K562 (cell line): ENCODE measurements around the gene KIFAP3. TPM values are rescaled to one million over a fixed set of nuclear protein-coding genes. Genes with fewer than 3 reads are reported as not detected.
A peak's percentile ranks its signal among the peaks of the same experiment; 100 is the strongest.

ENCODE experiments used
- HMG20A ChIP-seq: fragments of 450-650 bp; formaldehyde crosslinking; conservative IDR thresholded peaks from 2 replicates; pipeline ENCODE4 v1.4.0; 2020; ENCODE audit warnings: mild to moderate bottlenecking, mixed read lengths
- HMGN3 ChIP-seq: IDR thresholded peaks from 2 replicates; pipeline ENCODE4 v1.6.1; 2011; ENCODE audit warnings: borderline replicate concordance, low read depth, mild to moderate bottlenecking, mixed read lengths, low read length; ENCODE audit not compliant: insufficient read length; ENCODE audit errors: extremely low read depth
- IRF2 ChIP-seq: sonication (generic); formaldehyde crosslinking; IDR thresholded peaks from 2 replicates; pipeline ENCODE4 v1.8.1; 2022; ENCODE audit warnings: mild to moderate bottlenecking, missing genetic modification reagents
- JUND ChIP-seq, 2 experiments: IDR thresholded peaks; 2 replicates in 1 of 2; 3 replicates in 1 of 2; pipeline ENCODE4 v1.6.1; 2011; ENCODE audit warnings: borderline replicate concordance in 2 of 2, low read depth in 2 of 2, low read length in 2 of 2, improper control_type of control experiment in 1 of 2, missing biosample characterization in 1 of 2, missing genetic modification characterization in 1 of 2, missing genetic modification reagents in 1 of 2
- MLLT1 ChIP-seq, 2 experiments: fragments of 450-650 bp; IDR thresholded peaks; 2 replicates each; pipeline ENCODE4 v1.6.1; 2016
- NRF1 ChIP-seq, 2 experiments: fragments of 450-650 bp; IDR thresholded peaks in 1 of 2; conservative IDR thresholded peaks in 1 of 2; 2 replicates each; pipeline ENCODE4 v1.6.1; 2014; ENCODE audit warnings: mild to moderate bottlenecking in 2 of 2
- RBBP5 ChIP-seq: fragments of 200-600 bp; sonication (generic); IDR thresholded peaks from 2 replicates; pipeline ENCODE4 v1.6.1; 2012; ENCODE audit warnings: borderline replicate concordance, mild to moderate bottlenecking, low read length, control low read depth, inconsistent platforms; ENCODE audit not compliant: insufficient read depth, poor library complexity, severe bottlenecking
- TAF1 ChIP-seq: IDR thresholded peaks from 2 replicates; pipeline ENCODE4 v1.6.1; 2011; ENCODE audit warnings: mild to moderate bottlenecking, low read length, moderate library complexity; ENCODE audit not compliant: insufficient read depth, control insufficient read depth, severe bottlenecking; ENCODE audit errors: extremely low read depth
- TAF15 ChIP-seq: fragments of 200-400 bp; formaldehyde crosslinking; IDR thresholded peaks from 2 replicates; pipeline ENCODE4 v1.6.1; 2017; ENCODE audit warnings: mild to moderate bottlenecking, low read depth, low read length, moderate library complexity
- TCF3 ChIP-seq: sonication (generic); formaldehyde crosslinking; IDR thresholded peaks from 2 replicates; pipeline ENCODE4 v1.4.0; 2020; ENCODE audit warnings: mild to moderate bottlenecking, missing genetic modification reagents
- USF1 ChIP-seq: sonication (generic); formaldehyde crosslinking; IDR thresholded peaks from 2 replicates; pipeline ENCODE4 v1.9.0; 2022; ENCODE audit warnings: mild to moderate bottlenecking, missing genetic modification reagents
- YBX1 ChIP-seq: fragments of 450-650 bp; IDR thresholded peaks from 2 replicates; pipeline ENCODE4 v1.7.1; 2016; ENCODE audit warnings: mild to moderate bottlenecking
- ZBTB34 ChIP-seq: fragments of 250-450 bp; sonication (Bioruptor Pico); IDR thresholded peaks from 2 replicates; pipeline ENCODE4 v1.8.0; 2021; ENCODE audit warnings: mild to moderate bottlenecking, moderate library complexity
- ZHX1 ChIP-seq: fragments of 150-350 bp; conservative IDR thresholded peaks from 2 replicates; pipeline ENCODE4 v1.6.1; 2014; ENCODE audit warnings: low read length
- ZNF23 ChIP-seq: fragments of 250-450 bp; sonication (Bioruptor Pico); IDR thresholded peaks from 2 replicates; pipeline ENCODE4 v1.4.0; 2020; ENCODE audit warnings: mild to moderate bottlenecking
- ZNF561 ChIP-seq: fragments of 450-650 bp; formaldehyde crosslinking; conservative IDR thresholded peaks from 2 replicates; pipeline ENCODE4 v1.4.0; 2020; ENCODE audit warnings: mild to moderate bottlenecking, moderate library complexity
- polyA plus RNA-seq, 8 experiments: library from polyadenylated mRNA; depleted of rRNA in 4 of 8; stranded (reverse) in 5 of 8; unstranded in 3 of 8; fragments of >200 nt; fragmentation: Nextera tagmentation in 2 of 8; fragmentation: Illumina TruSeq in 1 of 8; extraction: Ambion mirVana in 2 of 8; extraction: Trizol in 1 of 8; gene quantifications; 2 replicates each; pipeline versions ENCODE4 v1.2.1 to v1.2.3, GENCODE V29; 2011 to 2014; ENCODE audit warnings: inconsistent platforms in 1 of 8, missing spikeins in 1 of 8
- total RNA-seq, 7 experiments: library from RNA; depleted of rRNA in 6 of 7; stranded (reverse); fragments of >200 nt in 6 of 7; fragmentation: Illumina TruSeq in 2 of 7; extraction: Trizol in 2 of 7; gene quantifications; 2 replicates each; pipeline versions ENCODE4 v1.2.1 to v1.2.3, GENCODE V29; 2011 to 2021; ENCODE audit warnings: low replicate concordance in 1 of 7
- TF ChIP-seq, protein P1 (sequence below): sonication (generic); formaldehyde crosslinking; IDR thresholded peaks from 2 replicates; pipeline ENCODE4 v1.8.1; 2023; ENCODE audit warnings: mild to moderate bottlenecking, missing genetic modification reagents

The KIFAP3 gene
- total and polyA plus RNA-seq, 9 of the 15 experiments (the other 6 are each of a cell fraction or from before 2014, with no cell fraction given), result 8.8 to 17.5 (median 11.8) TPM

DNA sequence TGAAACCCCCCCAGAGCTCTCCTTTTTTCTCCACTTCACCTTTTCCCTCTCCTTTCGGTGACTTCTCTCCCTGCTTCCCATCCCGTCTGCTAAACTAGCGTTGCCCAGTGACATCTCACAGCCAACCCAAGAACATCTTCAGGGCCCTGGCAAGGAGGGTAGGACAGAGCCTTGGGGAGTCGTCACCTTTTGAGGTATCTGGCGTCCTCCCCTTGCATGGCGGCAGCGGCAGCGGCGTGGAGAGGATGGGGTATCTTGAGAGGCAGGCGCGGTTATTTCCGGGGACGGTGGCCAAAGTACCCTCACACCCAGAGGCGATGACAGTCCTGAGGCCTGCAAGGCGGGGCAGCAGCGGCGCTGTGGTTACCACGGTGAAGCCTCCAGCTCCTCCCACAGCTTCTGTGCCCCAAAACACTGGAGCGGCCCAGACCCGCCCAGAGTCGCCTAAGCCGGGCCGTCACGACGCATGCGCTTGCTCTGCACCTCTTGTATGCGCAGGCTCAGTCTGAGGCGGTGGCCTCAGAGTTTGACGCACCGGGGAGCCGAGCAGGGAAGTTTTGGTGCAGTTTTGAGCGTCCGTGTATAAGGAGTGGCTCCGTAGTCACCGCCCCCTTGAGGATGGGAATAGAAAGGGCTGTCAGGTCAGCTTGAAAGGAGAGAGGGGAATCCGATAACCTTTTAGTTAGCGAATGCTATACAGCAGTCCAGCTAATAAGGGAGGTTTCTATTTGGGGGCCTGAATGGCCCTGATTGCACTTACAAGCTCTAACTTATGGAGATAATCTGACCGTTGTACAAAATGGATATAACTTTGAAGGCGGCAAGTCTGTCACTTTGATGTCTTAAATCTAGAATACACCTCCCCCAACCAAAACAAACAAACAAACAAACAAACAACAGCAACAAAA lies at the start of gene KIFAP3 (continued):
- TF ChIP-seq ZHX1 (no peak), RBBP5 (peak; percentile 75), JUND (IDR thresholded peaks at IDR 0.05; ENCODE audit: borderline replicate concordance, low read depth, low read length) (peak; percentile 27; the same call in 1 of the 2 replicates), JUND (tag; IDR thresholded peaks at IDR 0.05; ENCODE audit: borderline replicate concordance, low read depth, low read length) (no peak; the same call in 2 of the 3 replicates), ZNF561 (CRISPR knock-in tag) (no peak), NRF1 (conservative IDR thresholded peaks at IDR 0.05 in 1 of 2, IDR thresholded peaks at IDR 0.05 in 1 of 2) (peak; percentile 99 to 100), HMGN3 (peak; percentile 38), ZBTB34 (CRISPR knock-in tag) (no peak), MLLT1 (IDR thresholded peaks at IDR 0.05) (no peak), TAF15 (no peak), TCF3 (CRISPR knock-in tag) (peak; percentile 48), HMG20A (CRISPR knock-in tag) (no peak), YBX1 (no peak), IRF2 (CRISPR knock-in tag) (no peak), USF1 (CRISPR knock-in tag) (no peak), TAF1 (peak; percentile 23), ZNF23 (CRISPR knock-in tag) (no peak)
- TF ChIP-seq, protein P1, sequence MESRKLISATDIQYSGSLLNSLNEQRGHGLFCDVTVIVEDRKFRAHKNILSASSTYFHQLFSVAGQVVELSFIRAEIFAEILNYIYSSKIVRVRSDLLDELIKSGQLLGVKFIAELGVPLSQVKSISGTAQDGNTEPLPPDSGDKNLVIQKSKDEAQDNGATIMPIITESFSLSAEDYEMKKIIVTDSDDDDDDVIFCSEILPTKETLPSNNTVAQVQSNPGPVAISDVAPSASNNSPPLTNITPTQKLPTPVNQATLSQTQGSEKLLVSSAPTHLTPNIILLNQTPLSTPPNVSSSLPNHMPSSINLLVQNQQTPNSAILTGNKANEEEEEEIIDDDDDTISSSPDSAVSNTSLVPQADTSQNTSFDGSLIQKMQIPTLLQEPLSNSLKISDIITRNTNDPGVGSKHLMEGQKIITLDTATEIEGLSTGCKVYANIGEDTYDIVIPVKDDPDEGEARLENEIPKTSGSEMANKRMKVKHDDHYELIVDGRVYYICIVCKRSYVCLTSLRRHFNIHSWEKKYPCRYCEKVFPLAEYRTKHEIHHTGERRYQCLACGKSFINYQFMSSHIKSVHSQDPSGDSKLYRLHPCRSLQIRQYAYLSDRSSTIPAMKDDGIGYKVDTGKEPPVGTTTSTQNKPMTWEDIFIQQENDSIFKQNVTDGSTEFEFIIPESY (CRISPR knock-in tag), result no peak
